GM18505 (cell line): Measurements from ENCODE around the gene TENM3.

Experiments used
- ATAC-seq: cut with Tn5 transposase; IDR thresholded peaks from one replicate; pipeline ENCODE4 v1.9.1; 2021; ENCODE audit not compliant: unreplicated experiment
- POLR2A ChIP-seq: IDR thresholded peaks from 4 replicates; pipeline ENCODE4 v1.6.1; 2011; ENCODE audit warnings: borderline replicate concordance; ENCODE audit not compliant: insufficient read depth, insufficient read length; ENCODE audit errors: extremely low read depth

TENM3 gene

GRCh38 chr4:182848685-182849084, 605.5 kb downstream of the TENM3 start:
- ATAC-seq, result no peak

More at GRCh38 chr4:182848685-182849084, 605.5 kb downstream of the TENM3 start:
- TF ChIP-seq POLR2A, result no peak
